Calu3 (cell line): ENCODE results near the gene SLC25A21. TPM values are rescaled to one million over a fixed set of nuclear protein-coding genes. Genes with fewer than 3 reads are reported as not detected.
"Not testable (repeated sequence)": the region's sequence is repeated elsewhere in the genome, so short reads cannot be mapped to it uniquely, and the experiment has no call there.

Experiments used
- BruUV-seq: library from RNA; stranded (reverse); fragments of 400-500 nt; replicated peaks from 2 replicates; lab custom pipeline; 2021; lab: Mats Ljungman, UMichigan
- CTCF ChIA-PET: fragments of 300-600 bp; sonication (Branson Sonifier 250); formaldehyde crosslinking; loops from one replicate; lab custom pipeline; 2022; ENCODE audit warnings: antibody characterized with exemption; lab: Charles Lee
- DNase-seq: peaks from one replicate; pipeline ENCODE4 v3.0.0; 2022
- H3K27ac Mint-ChIP-seq: one replicate; pipeline ENCODE4 v1.8.0; 2022; ENCODE audit warnings: mixed read lengths; ENCODE audit not compliant: unreplicated experiment
- H3K27me3 Mint-ChIP-seq: one replicate; pipeline ENCODE4 v1.8.0; 2022; ENCODE audit warnings: mixed read lengths; ENCODE audit not compliant: unreplicated experiment
- H3K36me3 Mint-ChIP-seq: one replicate; pipeline ENCODE4 v1.8.0; 2022; ENCODE audit warnings: mild to moderate bottlenecking, moderate library complexity, mixed read lengths; ENCODE audit not compliant: insufficient read depth, unreplicated experiment
- H3K4me1 Mint-ChIP-seq: one replicate; pipeline ENCODE4 v1.8.0; 2022; ENCODE audit warnings: mild to moderate bottlenecking, low read depth, mixed read lengths; ENCODE audit not compliant: unreplicated experiment
- H3K4me3 Mint-ChIP-seq: one replicate; pipeline ENCODE4 v1.8.0; 2022; ENCODE audit warnings: mild to moderate bottlenecking, low read depth, moderate library complexity, mixed read lengths; ENCODE audit not compliant: unreplicated experiment
- H3K9me3 Mint-ChIP-seq: one replicate; pipeline ENCODE4 v1.8.0; 2022; ENCODE audit warnings: low read depth, mixed read lengths; ENCODE audit not compliant: unreplicated experiment
- CTCF ChIP-seq: fragments of 200-600 bp; IDR thresholded peaks from one replicate; pipeline ENCODE4 v1.8.0; 2022; ENCODE audit warnings: antibody characterized with exemption; ENCODE audit not compliant: unreplicated experiment
- intact Hi-C: fragments of 100-400 bp; cut with micrococcal nuclease; formaldehyde crosslinking; loops from one replicate; pipeline ENCODE4 v1.10.0; 2022; ENCODE audit not compliant: unreplicated experiment
- total RNA-seq: library from RNA; stranded (reverse); gene quantifications from 2 replicates; pipeline ENCODE4 v1.2.3, GENCODE V29; 2022

The SLC25A21 gene
- total RNA-seq, 1 experiment from 2014 or later = 1.4 TPM

- CTCF ChIA-PET = no interaction called here
- no peak for TF ChIP-seq CTCF
- Mint-ChIP-seq H3K27ac (peak overlapping the region; percentile 89), H3K9me3 (no peaks in the 10 kb centered on the region), H3K4me3 (no peak overlapping the region), H3K4me1 (peaks cover 24% of the 10 kb centered on the region), H3K36me3 (peaks cover 6% of the 10 kb centered on the region), H3K27me3 (no peaks in the 10 kb centered on the region)
- intact Hi-C loops = no loop called here
- peak; percentile 74 for DNase-seq
- BruUV-seq = no TSS peak
Measured at GRCh38 chr14:37081218-37081617, 91.2 kb downstream of the SLC25A21 start.

GRCh38 chr14:37078131-37078530, 94.3 kb downstream of the SLC25A21 start:
- BruUV-seq = no TSS peak
- CTCF ChIA-PET = no interaction called here
- DNase-seq = no peak
- H3K36me3 Mint-ChIP-seq = peaks cover 6% of the 10 kb centered on the region
- H3K27ac Mint-ChIP-seq = no peak overlapping the region
- H3K4me1 Mint-ChIP-seq = peaks cover 10% of the 10 kb centered on the region
- TF ChIP-seq CTCF = no peak
- no peaks in the 10 kb centered on the region for H3K9me3 Mint-ChIP-seq
- no peaks in the 10 kb centered on the region for H3K27me3 Mint-ChIP-seq
- intact Hi-C loops = no loop called here
- H3K4me3 Mint-ChIP-seq = no peak overlapping the region

GRCh38 chr14:37074320-37074719, 98.1 kb downstream of the SLC25A21 start:
- H3K9me3 Mint-ChIP-seq, H3K36me3 Mint-ChIP-seq, H3K27ac Mint-ChIP-seq, intact Hi-C loops, H3K27me3 Mint-ChIP-seq, BruUV-seq, H3K4me1 Mint-ChIP-seq, H3K4me3 Mint-ChIP-seq, CTCF ChIA-PET, DNase-seq: not testable (repeated sequence)

GRCh38 chr14:37063467-37064240, 108.8 kb downstream of the SLC25A21 start:
- no peaks in the 10 kb centered on the region for H3K36me3 Mint-ChIP-seq
- BruUV-seq = no TSS peak
- no peak overlapping the region for H3K4me3 Mint-ChIP-seq
- H3K4me1 Mint-ChIP-seq = peaks cover 7% of the 10 kb centered on the region
- intact Hi-C loops = no loop called here
- DNase-seq = no peak
- H3K27me3 Mint-ChIP-seq = no peaks in the 10 kb centered on the region
- CTCF ChIA-PET = no interaction called here
- H3K27ac Mint-ChIP-seq = no peak overlapping the region
- no peaks in the 10 kb centered on the region for H3K9me3 Mint-ChIP-seq
- no peak for TF ChIP-seq CTCF

GRCh38 chr14:37062191-37062803, 110.1 kb downstream of the SLC25A21 start:
- H3K4me1 Mint-ChIP-seq = peaks cover 7% of the 10 kb centered on the region
- no peak overlapping the region for H3K4me3 Mint-ChIP-seq
- no peak for TF ChIP-seq CTCF
- no peak for DNase-seq
- H3K9me3 Mint-ChIP-seq = no peaks in the 10 kb centered on the region
- intact Hi-C loops = no loop called here
- no TSS peak for BruUV-seq
- H3K27ac Mint-ChIP-seq = no peak overlapping the region
- CTCF ChIA-PET = no interaction called here
- H3K27me3 Mint-ChIP-seq = no peaks in the 10 kb centered on the region
- H3K36me3 Mint-ChIP-seq = no peaks in the 10 kb centered on the region
